OCI-LY3 (cell line): ENCODE results near the gene USP17L30.
"Not testable (repeated sequence)": the region's sequence is repeated elsewhere in the genome, so short reads cannot be mapped to it uniquely, and the experiment has no call there.

Experiments used
- EZH2phosphoT487 ChIP-seq: fragments of 200-600 bp; shearing (Covaris generic); IDR thresholded peaks from 2 replicates; pipeline ENCODE4 v1.6.1; 2018; ENCODE audit warnings: antibody characterized with exemption, mixed run types, low read depth
- TF ChIP-seq, protein P1 (sequence below): fragments of 200-600, 300-600 bp; sonication (generic); IDR thresholded peaks from 2 replicates; pipeline ENCODE4 v1.5.1; 2014; ENCODE audit warnings: antibody characterized with exemption, low read length, low read depth

DNA sequence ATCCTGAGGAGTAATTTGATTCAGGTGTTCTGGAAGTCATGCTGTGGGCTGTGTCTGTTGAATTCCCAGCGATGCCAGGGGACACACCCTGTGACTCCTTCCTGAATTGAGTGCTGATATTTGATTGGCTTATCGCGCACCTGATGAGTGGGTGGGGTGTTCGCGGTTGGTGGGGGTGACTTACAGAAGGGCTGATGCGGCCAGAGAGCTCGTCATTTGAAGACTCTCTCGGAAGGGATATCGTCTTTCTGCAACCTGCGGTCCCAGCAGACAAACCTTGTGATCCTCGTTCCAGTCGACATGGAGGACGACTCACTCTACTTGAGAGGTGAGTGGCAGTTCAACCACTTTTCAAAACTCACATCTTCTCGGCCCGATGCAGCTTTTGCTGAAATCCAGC lies 28.6 kb upstream of the USP17L30 start, which contains the start of gene USP17L26:
- TF ChIP-seq, protein P1, sequence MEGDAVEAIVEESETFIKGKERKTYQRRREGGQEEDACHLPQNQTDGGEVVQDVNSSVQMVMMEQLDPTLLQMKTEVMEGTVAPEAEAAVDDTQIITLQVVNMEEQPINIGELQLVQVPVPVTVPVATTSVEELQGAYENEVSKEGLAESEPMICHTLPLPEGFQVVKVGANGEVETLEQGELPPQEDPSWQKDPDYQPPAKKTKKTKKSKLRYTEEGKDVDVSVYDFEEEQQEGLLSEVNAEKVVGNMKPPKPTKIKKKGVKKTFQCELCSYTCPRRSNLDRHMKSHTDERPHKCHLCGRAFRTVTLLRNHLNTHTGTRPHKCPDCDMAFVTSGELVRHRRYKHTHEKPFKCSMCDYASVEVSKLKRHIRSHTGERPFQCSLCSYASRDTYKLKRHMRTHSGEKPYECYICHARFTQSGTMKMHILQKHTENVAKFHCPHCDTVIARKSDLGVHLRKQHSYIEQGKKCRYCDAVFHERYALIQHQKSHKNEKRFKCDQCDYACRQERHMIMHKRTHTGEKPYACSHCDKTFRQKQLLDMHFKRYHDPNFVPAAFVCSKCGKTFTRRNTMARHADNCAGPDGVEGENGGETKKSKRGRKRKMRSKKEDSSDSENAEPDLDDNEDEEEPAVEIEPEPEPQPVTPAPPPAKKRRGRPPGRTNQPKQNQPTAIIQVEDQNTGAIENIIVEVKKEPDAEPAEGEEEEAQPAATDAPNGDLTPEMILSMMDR = not testable (repeated sequence)
- TF ChIP-seq EZH2phosphoT487 = not testable (repeated sequence)
